Measurements from ENCODE around the gene RPL18A. TPM values are rescaled to one million over a fixed set of nuclear protein-coding genes. Genes with fewer than 3 reads are reported as not detected.
A peak's percentile ranks its signal among the peaks of the same experiment; 100 is the strongest.

The RPL18A gene
- polyA plus RNA-seq, 2 of the 4 experiments (the other 2 are of a cell fraction), result 696 to 1,807 TPM

DNA sequence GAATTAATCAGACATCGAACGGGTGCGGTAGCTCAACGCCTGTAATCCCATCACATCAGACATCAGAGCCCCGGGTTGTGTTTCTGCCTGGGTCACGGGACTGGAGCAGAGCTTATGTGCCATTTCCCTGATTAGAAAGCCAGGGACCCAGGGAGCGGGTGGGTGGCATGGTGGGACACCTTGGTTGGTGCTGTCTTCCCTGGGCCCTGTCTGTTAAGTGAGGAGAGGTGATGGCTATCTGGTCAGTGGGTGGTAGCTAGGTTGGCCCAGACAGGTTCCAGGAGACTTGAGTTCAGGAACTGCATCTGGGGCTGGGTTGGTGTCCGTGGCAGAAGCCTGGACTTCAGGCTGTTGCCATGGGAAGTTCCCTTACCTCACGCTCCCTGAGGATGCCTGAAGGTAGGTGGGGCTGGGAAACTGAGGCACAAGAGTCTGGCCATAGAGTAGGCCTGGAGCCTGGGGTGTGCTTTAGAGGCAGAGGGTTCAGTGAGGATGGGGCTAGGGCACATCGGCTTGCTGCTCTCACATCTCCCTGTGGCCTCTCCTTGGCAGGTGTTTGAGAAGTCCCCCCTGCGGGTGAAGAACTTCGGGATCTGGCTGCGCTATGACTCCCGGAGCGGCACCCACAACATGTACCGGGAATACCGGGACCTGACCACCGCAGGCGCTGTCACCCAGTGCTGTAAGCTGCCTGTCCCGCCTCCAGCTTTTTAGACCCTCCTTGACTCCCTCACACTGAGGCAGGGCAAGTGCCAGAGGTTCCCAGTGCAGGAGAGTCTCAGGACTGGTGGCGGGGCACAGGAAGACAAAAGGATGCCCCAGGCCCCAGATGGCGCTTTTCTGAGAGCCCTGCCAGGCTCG, 2.1 kb downstream of the RPL18A start:
- peak overlapping the region; percentile 99 to 100 for H3K27ac ChIP-seq
- no peaks in the 10 kb centered on the region for H3K9me3 ChIP-seq
- FAIRE-seq, result no peak
- H3K4me1 ChIP-seq, result peaks cover 45% of the 10 kb centered on the region
- TF ChIP-seq CHD2 (IDR thresholded peaks at IDR 0.05; ENCODE audit: low read length, partially characterized antibody), result no peak
- TF ChIP-seq EHF (CRISPR knock-in tag; IDR thresholded peaks at IDR 0.05), result no peak
- TF ChIP-seq, protein P1, sequence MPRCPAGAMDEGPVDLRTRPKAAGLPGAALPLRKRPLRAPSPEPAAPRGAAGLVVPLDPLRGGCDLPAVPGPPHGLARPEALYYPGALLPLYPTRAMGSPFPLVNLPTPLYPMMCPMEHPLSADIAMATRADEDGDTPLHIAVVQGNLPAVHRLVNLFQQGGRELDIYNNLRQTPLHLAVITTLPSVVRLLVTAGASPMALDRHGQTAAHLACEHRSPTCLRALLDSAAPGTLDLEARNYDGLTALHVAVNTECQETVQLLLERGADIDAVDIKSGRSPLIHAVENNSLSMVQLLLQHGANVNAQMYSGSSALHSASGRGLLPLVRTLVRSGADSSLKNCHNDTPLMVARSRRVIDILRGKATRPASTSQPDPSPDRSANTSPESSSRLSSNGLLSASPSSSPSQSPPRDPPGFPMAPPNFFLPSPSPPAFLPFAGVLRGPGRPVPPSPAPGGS (IDR thresholded peaks at IDR 0.05), result no peak
- no peak for TF ChIP-seq HOXA7 (CRISPR knock-in tag; IDR thresholded peaks at IDR 0.05)
- TF ChIP-seq, protein P2, sequence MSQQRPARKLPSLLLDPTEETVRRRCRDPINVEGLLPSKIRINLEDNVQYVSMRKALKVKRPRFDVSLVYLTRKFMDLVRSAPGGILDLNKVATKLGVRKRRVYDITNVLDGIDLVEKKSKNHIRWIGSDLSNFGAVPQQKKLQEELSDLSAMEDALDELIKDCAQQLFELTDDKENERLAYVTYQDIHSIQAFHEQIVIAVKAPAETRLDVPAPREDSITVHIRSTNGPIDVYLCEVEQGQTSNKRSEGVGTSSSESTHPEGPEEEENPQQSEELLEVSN (IDR thresholded peaks at IDR 0.05; ENCODE audit: borderline replicate concordance, low read depth), result no peak
- TF ChIP-seq EP300 (IDR thresholded peaks at IDR 0.05), result no peak
- TF ChIP-seq RAD21 (conservative IDR thresholded peaks at IDR 0.05 in 1 of 2, IDR thresholded peaks at IDR 0.05 in 1 of 2), result no peak
- DNase-seq (ENCODE audit: low read depth in 1 of 2, low spot score in 1 of 2), result no peak
- no peak for ATAC-seq
- ChIA-PET POLR2A (interaction anchor here (0.6 to 1.3 kb wide), 2 partner anchors 9 to 1745 kb away, joined by 3 to 5 read pairs; no protein-coding TSS in a partner anchor), CTCF (interaction anchor here (0.9 to 4.4 kb wide), 4 partner anchors 9 to 135 kb away, joined by 3 to 42 read pairs (median 6); partner anchors contain the start of gene CCDC124)
- peak overlapping the region; percentile 99 for H3K4me3 ChIP-seq
- H3K4me2 ChIP-seq, result peak overlapping the region; percentile 74
- 38% methylated on average over 12 of the region's 23 CpGs for WGBS (ENCODE audit: missing lambda C conversion rate)

DNA sequence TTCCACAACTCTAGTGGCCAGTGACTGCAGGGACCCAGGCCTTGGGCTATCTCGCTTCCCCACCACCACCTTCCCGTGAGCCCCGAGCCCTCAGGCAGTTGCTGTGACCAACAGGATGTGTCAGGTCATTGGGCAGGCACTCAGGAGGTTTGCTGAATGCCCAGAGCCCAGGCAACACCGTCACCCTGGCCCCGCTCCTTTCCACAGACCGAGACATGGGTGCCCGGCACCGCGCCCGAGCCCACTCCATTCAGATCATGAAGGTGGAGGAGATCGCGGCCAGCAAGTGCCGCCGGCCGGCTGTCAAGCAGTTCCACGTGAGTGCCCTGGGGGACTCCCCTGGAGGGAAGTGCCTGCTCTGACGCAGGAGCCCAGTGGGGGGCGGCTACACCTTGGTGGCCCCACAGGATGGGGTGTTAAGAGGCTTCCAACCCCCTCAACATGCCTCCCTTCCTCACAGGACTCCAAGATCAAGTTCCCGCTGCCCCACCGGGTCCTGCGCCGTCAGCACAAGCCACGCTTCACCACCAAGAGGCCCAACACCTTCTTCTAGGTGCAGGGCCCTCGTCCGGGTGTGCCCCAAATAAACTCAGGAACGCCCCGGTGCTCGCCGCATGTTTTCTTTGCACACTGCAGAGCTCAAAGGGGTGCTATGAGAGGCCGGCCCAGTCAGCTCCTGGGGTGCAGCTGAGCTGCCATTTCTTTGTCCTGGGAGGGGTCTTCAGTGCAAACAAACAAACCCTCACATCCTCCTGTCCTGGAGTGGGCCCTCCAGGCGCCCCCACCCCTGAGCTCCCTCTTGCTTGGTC, 3.2 kb downstream of the RPL18A start:
- Histone ChIP-seq H3K9me3 (no peaks in the 10 kb centered on the region), H3K4me2 (peak overlapping the region; percentile 74), H3K4me3 (0 out of 3 replicates have a peak overlapping the region, but pooled peaks have one; percentile 9), H3K27ac (peak overlapping the region in 1 of 2 experiments; percentile 100; a peak in 3 of 6 replicates), H3K4me1 (peaks cover 45% of the 10 kb centered on the region)
- POLR2A ChIA-PET, result no interaction called here
- DNase-seq (ENCODE audit: low read depth in 1 of 2, low spot score in 1 of 2) (no peak), FAIRE-seq (no peak), ATAC-seq (no peak)
- CTCF ChIA-PET, result interaction anchor here (0.8 to 10.9 kb wide), 4 partner anchors 68 to 134 kb away, joined by 3 to 295 read pairs (median 28); partner anchors contain the start of gene CCDC124
- no peak for TF ChIP-seq RARB (CRISPR knock-in tag; IDR thresholded peaks at IDR 0.05)
- TF ChIP-seq NFE2L2 (conservative IDR thresholded peaks at IDR 0.05; ENCODE audit: low read length), result no peak
- TF ChIP-seq, protein P3, sequence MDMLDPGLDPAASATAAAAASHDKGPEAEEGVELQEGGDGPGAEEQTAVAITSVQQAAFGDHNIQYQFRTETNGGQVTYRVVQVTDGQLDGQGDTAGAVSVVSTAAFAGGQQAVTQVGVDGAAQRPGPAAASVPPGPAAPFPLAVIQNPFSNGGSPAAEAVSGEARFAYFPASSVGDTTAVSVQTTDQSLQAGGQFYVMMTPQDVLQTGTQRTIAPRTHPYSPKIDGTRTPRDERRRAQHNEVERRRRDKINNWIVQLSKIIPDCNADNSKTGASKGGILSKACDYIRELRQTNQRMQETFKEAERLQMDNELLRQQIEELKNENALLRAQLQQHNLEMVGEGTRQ (IDR thresholded peaks at IDR 0.05), result no peak
- 87% methylated on average over 5 of the region's 31 CpGs for WGBS (ENCODE audit: missing lambda C conversion rate)

DNA sequence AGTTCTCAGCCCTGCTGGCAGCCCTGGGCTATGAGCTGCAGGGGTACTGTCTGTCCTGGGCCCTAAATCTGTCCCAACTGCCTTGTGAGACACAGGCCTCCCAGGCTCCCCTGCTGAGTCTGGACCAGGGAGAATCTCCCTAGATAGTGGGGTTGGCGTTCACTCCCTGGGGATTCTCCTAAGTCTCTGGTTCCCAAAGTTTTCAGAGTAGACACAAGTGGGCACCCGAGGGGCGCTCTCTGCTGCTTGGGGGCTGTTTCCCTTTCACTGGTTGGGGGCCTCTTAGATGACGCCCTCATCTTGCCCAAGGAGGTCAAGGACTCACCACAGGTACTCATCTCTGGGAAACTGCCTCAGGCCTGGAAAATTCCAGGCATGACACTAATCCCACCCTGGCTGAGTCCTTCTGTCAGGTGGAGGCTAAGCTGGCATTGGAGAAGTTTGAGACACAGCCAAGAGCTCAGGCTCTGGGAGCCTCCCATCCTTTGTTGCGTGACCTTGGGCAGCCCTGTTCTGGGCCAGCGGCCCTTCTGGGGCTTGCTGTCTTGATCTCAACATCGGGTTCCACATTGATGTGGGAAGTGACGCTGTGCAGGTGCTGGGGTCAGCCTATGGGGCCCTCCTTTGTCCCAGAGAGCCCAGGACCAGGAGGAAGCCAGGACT, 3.9 kb downstream of the RPL18A start:
- FAIRE-seq, result no peak
- no peak for ATAC-seq
- 85% methylated on average over 2 of the region's 8 CpGs for WGBS (ENCODE audit: missing lambda C conversion rate)
- no peak overlapping the region; the same call in 2 of the 3 replicates for H3K4me2 ChIP-seq
- CTCF ChIA-PET, result interaction anchor here (0.8 to 10.9 kb wide), 3 partner anchors 71 to 134 kb away, joined by 3 to 295 read pairs (median 13); partner anchors contain the start of gene CCDC124
- DNase-seq (ENCODE audit: low read depth in 1 of 2, low spot score in 1 of 2), result no peak
- peaks cover 45% of the 10 kb centered on the region for H3K4me1 ChIP-seq
- no peak overlapping the region for H3K4me3 ChIP-seq
- peak overlapping the region in 1 of 2 experiments; percentile 100; a peak in 3 of 6 replicates for H3K27ac ChIP-seq
- TF ChIP-seq FOSB (CRISPR knock-in tag; IDR thresholded peaks at IDR 0.05) (no peak), TFCP2L1 (CRISPR knock-in tag; IDR thresholded peaks at IDR 0.05) (no peak), FOXS1 (CRISPR knock-in tag; IDR thresholded peaks at IDR 0.05) (no peak), SREBF2 (IDR thresholded peaks at IDR 0.05) (no peak), CBX2 (IDR thresholded peaks at IDR 0.05; ENCODE audit: borderline replicate concordance, low read depth) (no peak), HOXB13 (CRISPR knock-in tag; IDR thresholded peaks at IDR 0.05; ENCODE audit: low read depth) (no peak), POLR2A (IDR thresholded peaks at IDR 0.05; ENCODE audit: low read length) (no peak), CEBPB (IDR thresholded peaks at IDR 0.05) (no peak)
- POLR2A ChIA-PET, result interaction anchor here (1.4 kb wide), 1 partner anchor 69 kb away, joined by 8 read pairs; the partner anchor contains the start of gene CCDC124
- H3K9me3 ChIP-seq, result no peaks in the 10 kb centered on the region
